Tongue (tissue), 2 donors: ENCODE results near the gene TBXAS1. TPM values are rescaled to one million over a fixed set of nuclear protein-coding genes. Genes with fewer than 3 reads are reported as not detected.

ENCODE experiments used
- DNase-seq: peaks from one replicate; pipeline ENCODE4 v3.0.0-alpha.2; 2015
- total RNA-seq: library from RNA; depleted of rRNA; stranded (reverse); fragments of >200 nt; gene quantifications from one replicate; pipeline ENCODE4 v1.2.3, GENCODE V29; 2014

The TBXAS1 gene
- total RNA-seq, 1 donor from 2014 or later: 7.6 TPM

DNA sequence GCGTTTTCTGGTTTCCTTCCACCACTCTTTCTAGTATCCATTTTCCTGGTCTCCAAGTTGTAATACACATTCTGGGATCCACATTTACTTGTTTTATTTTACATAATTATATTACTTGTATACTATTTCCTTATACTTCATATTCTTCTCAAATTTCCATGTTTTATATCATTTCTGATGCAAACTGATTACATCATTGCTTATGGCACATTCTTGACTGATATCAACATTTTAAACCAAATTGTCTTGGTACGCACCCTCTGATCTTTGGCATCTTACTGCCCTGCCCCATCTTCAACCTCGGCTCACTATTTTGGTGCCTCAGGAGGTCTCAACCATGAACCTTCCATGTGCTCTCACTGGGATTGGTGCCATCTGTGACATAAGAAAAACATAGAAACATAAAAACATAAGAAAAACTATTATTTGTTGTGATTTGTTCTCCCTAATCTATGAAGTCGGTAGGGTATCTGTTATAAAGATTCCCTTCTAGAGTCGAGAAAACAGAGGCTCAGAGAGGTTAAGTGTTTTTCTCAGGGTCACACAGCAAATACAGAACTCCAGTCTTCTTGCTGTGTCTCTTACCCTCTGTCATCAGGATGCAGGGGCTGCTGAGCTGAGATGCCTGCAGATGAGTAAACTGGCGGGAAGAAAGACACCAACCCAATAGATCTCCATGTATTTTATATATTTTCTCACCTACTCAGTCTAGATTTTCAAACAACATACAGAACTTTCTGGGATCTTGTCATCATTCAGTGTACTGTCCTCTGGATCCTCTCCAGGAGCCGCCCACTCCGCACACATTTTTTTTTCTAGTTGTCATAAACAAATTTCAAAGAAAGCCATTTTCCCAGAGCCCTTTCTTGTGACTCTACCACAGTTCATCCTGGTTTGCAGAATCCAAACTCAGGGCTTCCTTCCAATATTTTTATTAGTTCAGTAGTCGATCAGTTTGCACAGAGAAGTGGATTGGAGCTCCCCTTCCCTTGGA is 154.2 kb downstream of the TBXAS1 start:
- no peak for DNase-seq

DNA sequence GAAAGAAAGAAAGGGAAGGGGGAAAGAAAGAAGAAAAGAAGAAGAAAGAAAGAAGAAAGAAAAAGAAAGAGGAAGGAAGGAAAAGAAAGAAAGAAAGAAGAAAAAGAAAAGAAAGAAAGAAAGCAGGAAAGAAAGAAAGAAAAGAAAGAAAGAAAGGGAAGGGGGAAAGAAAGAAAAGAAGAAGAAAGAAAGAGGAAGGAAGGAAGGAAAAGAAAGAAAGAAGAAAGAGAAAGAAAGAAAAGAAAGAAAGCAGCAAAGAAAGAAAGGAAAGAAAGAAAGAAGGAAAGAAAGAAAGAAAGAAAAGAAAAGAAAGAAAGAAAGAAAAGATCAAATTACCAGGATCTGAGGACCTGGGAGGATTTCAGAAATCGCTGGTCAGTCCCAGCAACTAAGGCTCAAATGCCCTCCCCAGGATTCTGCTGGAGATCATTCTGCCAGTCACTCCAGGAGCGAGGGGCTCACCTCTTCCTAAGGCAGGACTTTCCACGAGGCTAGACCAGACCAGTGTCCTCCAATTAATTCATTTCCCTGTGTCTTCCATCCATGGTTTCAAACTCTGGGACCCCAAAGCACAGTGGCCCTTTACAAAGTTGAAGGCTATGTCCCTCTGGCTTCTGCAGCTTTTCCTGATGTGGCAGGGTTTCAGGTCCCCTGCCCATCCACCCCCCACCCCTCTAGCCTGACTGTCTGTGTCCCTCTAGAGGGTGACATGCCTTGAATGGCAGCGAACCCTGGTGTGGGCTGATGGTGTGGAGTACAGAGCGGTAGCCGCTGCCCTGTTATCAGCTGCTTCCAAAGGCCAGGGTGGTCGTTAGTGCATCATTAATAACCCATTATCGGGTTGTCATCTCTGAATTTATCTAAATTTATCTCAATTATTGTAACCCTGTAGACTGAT is 155.8 kb downstream of the TBXAS1 start:
- DNase-seq: no peak

DNA sequence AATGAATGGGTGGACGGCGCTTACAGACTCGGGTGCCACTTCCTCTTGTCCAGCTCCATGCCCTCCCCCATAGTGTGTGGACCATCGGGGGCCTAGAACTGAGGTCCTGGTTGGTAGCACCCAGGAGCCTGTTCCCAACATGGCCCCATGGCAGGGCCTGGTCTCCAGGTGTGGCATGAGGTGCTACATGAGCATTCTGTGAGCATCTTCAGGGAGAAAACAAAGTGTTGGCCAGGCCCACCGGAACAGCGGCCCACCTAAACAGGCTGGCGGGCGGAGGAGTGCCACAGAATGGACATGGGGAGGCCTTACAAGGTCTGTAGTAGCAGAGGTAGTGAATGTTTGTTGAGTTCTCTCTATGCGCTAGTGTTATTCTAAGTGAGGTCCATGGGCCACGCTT is 156.7 kb downstream of the TBXAS1 start:
- DNase-seq: no peak

DNA sequence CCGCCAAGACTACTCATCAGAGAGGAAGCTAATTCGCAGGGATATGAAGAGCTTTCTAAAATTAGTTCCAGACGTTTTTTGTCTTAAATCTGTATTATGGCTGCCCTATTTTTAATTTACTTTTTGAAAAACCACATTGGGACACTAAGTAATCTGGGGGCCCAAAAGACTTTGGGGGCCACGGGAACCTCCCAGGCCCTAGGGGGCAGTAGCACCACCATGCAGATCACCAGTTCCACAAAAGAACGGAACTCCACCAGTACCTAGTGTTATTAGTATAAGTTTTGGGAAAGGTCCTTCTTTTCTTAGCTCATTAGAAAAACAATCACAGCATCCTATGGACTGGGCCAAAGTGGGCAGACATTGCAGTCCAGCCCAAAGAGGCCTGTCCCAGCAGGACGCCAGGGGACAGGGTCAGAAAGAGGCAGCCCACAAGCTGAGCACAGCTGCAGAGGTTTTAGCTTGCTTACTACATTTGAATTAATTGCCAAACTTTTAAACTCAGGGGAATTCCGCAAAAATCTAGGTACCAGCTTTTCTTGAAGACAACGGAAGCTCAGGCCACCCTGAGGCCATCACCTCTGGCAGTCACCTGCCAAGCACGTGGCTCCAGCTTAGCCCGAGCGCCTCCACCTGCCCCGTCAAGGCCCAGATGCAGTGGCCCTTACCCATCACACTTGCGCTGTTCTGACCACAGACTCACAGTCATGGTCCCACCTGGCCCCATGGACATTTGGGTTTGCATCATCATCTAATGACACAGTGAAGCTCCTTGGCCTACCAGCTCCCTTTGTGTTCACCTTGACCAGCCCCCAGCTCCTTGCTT is 158.8 kb downstream of the TBXAS1 start:
- DNase-seq: no peak

DNA sequence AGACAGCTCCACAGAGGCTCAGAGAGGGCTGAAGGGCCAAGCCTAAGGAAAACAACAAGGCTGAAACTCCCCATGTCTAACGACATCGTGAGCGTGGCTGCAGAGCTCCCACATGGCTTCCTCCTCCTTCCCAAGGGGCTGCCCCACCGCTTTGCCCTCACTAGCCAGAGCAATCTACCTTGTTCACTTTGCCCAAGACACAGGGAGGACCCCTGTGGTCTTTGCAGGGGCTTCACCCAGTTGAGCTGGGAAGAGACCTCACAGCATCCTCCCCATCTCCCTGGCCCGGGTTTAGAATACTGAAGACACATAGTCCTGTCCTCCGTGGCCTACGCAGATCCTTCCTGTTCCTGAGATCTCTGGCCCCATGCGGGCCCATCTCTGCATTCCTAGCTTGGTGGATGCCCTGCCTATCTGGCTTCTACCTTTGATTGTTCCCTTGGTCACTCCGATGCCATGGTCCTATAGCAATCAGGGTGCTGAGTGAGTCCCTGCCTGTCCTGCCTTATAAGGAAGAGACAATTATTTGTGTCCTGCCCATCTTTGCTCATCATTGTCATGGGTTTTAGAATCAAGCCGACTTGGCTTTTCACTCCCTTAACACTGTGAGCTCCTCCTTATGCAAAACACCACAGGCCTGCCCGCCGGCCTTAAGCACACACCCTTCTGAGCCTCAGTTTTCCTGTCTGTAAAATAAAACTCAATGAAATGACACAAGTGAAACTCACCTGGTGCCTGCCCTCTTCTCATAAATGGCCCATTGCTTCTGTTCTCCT is 160.5 kb downstream of the TBXAS1 start:
- DNase-seq: no peak

DNA sequence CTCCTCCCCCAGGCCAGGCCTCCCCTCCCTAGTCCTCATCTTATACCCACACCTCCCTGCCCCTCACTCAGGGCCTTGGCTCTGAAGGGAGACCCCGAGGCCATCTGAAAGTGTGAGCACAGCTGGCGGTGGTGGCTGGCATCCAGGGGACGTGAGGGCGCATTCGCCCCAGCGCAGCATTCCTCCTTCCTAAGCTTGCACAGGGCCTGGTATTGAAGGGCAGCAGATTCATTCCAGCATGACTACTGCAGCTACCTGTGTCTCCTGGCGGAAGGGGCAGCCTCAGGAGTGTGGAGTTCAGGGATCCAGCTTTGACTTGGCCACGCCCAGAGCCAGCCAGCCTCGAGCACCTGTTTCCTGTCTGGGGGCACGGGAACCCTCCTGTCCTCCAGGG is 161.1 kb downstream of the TBXAS1 start:
- no peak for DNase-seq

DNA sequence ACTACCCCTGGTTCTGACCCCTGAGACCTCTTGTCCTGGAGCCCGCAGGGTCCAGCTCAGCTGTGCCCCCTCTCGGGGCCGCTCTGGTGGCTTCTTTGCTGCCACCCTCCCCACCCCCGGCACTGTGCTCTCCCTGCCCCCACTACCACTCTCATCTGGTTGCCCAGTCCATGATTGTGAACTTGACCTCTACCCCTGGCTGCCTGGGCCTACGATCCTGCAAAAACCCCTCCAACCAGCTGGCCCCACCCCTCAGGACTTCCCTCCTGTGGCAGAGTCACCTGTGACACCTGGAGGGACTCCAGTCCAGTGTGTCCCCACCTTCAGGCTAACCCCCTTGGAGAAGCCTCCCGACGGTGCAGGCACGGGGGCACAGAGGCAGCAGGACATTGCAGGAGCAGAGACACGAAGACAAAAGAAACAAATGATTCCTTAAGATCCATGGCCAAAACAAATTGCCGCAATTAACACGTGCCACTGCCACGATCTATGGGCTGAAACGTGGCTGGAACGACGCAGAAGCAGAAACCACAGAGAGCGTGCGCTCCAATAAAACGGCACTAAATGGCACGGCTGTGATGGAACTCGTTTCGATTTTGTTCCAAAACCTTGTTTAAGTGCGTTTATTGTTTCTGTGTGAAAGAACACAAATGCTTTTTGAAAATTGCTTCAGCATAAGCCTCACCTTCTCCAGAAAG is 161.7 kb downstream of the TBXAS1 start:
- DNase-seq: no peak

DNA sequence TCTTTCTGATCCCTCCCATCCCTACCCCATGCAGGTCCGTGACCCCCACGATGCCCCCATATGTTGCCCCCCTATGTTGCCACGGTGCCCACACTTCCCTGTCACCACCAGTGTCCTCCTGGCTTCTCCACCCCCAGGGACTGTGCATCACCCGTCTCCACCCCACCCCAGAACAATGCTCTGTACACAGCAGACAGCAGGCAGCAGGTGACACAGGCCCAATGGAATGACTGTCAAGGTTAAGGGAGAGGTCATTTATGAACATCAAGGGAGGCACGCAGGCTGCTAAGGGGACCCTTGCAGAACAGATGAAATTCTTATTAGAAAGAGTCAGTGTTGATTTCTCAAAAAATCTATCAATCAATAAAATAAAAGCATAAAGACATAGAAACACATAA is 162.2 kb downstream of the TBXAS1 start:
- DNase-seq: no peak

DNA sequence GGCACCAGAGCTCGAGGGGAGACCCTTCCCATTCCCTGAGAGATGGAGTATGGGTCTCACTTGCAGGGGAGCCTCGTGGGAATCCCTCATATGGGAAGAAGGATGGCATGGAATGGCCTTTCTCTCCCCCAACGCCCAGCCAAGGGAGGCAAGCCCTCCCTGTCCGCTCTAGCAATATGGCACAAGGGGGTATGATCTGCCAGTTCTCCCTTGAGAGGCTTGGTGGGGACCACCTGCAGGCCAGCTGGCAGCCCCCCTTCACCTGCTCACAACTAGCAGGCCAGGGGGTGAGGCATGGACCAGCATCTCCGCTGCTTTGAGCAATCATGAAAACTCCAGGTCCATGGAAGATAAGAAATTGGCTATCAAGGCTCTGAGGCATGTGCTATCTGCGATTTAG is 162.8 kb downstream of the TBXAS1 start:
- no peak for DNase-seq

DNA sequence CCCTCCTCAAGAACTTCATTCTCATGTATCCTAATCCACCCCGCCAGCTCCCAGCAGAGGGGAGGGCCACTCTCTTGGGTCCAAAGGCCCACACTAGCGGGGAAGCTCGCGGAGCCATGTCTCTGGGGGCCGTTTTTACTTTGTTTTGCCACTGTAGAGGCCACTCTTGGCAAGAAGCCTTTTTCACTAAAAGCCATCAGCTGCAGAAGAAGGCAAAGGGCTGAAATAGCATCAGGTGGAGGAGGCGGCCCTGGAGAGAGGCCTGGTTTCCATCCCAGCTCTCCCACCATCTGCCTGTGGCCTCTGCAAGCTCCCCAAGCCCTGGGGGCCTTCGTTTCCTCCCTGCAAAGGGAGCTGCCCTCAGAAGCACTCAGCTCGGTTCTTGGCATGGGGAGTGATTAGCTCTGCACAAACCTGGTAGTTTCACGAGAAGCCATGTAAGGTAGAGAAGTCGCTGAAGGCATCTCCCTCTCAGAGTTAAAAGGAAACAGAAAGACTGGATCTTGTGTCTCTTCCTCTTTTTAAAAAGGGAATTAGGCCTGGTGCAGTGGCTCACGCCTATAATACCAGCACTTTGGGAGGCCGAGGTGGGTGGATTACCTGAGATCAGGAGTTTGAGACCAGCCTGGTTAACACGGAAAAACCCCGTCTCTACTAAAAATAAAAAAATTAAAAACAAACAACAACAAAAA is 163.4 kb downstream of the TBXAS1 start:
- no peak for DNase-seq

DNA sequence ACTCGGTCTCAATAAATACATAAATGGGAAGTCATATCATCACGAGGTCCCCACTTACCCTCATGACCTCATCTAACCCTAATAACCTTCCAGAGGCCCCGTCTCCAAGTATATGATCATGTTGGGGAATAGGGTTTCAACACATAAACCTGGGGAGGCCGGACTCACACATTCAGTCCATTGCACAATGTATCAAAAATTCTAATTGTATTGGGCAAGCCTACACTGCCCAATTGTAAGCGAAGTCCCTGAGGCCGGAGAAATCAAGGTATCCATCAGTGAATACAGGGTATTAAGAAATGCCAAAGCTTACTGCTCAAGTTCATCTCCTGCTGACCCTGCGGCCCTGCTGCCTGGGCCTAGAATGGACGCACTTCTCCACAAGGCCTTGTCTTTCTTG is 164.1 kb downstream of the TBXAS1 start:
- DNase-seq: no peak

DNA sequence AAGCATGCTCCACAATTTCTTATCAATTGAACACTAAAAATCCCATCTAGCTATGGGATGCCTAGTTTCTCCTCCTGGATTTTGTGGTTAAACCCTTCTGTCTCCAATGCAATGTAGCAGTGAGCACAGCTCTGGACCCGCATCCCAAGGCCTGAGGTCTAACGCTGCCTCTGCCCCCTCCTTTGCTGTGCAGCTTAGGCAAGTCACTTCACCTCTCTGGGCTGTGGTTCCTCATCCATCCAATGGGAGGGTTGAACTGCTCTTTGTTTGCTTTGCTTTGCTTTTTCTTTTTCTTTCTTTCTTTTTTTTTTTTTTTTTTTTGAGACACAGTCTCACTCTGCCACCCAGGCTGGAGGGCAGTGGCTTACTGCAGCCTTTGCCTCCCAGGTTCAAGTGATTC is 164.5 kb downstream of the TBXAS1 start:
- no peak for DNase-seq

DNA sequence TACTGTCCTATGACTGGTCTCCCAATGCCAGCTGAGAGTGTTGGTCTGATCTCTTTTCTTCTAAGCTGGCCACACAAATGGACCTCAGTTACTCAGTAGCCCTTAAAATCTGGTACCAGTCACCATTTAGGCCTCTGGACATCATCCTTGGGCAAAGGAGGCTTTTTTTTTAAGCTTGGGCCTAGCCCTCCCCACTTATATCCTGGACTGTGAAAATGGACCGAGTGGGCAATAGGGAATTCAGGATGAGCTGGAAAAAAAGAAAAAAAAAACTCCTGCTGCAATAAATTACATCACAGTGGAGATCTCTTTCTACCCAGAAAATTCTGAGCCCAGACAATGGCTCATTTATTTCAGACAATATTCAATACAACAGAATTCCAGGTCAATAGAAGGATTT is 165.3 kb downstream of the TBXAS1 start:
- DNase-seq: no peak

DNA sequence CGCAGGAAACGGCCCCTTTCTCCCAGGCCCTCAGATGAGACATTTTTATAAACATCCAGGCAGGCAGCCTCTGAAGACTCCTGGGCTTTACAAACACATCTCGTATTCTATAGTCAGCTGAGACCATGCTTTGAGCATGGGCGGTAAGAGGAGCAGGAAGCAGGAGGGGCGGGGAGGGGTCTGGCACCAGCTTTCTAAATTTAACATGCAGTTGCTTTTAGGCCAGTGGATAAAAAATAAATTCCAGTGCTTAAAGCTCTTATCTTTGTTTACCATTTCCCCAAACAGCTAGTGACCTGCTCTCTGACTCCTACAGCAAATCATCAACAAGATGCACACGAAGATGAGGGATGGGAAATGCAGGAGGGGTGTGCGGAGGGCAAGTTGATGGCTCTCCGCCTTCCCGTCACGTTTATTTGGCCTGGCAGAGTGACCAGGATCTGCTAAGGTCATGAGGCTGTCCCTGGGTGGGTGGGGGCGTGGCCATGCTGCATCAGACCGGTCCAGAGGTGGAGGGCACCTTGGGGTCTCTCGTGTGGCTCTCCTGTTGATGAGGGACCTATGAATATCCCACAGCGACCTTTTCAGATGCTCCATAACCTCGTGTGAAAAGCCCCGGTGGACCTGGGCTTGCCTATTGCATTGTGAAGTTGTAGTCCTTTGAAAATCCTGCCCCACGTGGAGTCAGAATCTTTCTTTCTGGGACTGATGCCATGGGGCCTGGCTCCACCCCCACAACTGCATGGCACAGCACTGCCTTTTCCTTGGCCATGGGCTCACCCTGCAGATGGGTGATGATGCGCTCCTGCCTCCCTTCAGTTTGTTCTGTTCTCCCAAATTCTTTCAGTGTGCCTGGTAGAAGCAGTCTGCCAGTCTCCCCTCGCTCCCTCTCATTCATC is 166.2 kb downstream of the TBXAS1 start:
- DNase-seq: peak; percentile 48

DNA sequence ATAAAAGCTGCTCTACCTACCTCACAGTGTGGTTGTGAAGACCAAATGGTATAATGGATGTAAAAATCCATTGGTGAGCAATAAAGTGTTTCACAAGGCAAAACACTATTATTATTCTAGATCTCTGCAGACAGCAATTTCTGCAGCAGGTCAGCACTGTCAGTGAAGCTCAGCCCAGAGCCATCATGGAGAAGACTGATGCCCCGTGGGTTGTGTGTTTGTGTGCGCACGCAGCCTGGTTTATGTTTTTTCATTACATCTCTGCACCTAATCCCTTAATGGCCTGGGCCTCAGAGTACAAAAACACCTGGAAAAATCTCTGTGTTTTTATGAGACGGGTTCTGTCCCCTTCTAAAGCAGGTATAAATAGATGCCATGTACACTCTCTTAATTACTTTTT is 169.5 kb downstream of the TBXAS1 start:
- no peak for DNase-seq

DNA sequence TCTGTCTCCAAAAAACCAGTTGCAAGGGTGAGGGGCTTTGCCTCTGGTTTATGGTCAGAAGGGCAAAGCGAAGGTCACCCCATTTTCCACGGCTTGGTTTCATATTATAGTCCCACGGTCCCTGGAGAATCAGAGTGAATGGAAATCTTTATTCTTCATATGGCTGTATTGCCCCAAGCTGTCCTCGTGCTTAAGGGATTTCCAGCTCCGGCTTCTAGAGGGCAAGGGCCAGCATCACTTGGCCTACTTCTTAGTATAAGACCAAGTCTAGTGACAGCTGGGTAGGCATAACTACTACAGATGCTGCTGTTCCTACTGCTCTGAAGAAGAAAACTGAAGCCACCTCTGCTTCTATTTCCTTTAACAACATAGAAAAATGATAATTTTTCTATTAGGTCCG is 170.5 kb downstream of the TBXAS1 start:
- no peak for DNase-seq

DNA sequence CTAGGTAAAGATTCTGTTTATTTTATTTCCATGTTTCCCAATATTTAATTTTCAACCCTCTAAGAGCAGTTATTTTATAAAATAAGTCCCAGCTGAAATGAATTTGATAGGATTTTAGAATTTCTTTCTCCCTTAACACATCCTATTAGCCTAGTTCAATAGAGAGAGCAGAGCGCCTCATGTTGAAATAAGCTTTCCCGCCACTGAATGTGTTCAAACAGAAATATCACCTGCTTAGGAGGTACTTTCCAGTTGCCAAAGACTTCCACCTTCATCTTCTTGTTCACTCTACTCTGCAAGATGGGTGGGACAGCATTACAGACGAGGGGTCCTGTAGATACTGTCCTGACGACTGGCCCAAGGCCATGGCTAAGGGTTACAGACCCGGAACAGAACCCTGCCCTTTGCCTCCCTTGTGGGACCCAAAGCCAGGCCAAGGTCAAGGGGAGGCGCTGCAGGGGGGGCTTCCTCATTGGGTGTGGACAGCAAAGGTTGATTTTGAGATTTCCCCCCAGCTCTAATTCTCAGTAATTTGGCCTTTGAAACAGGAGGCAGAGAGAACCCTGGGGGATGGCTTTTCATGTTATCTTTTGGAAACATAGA is 171.7 kb downstream of the TBXAS1 start:
- DNase-seq: no peak

DNA sequence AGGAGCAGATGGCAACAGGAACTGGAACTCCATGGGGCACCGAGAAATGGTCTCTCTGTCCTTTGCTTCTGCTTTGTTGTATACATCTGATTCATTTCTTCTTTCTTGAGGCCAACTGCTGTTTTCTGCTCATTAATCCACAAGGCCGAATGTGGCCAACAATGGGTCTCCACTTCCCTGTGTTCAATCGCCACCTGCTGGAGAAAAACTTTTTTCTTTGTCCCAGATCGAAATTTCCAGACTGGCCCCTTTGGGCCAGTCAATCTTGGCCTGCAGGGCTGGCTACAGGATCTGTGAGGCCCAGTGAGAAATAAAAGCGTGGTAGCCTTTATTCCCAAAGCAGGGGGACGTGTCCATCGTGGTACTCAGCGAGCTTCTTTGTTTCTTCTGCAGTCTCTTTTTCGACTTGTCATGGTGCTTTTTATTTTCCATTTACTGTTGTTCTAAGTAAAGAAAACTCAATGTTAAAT is 174.9 kb downstream of the TBXAS1 start:
- peak; percentile 44 for DNase-seq
